IgD-negative memory B cell (primary cell): ENCODE data around the gene ST8SIA4. TPM values are rescaled to one million over a fixed set of nuclear protein-coding genes. Genes with fewer than 3 reads are reported as not detected.

Experiments used
- H3K27ac Mint-ChIP-seq, 3 donors: one replicate each; pipeline ENCODE4 v1.8.0; 2020 to 2022; ENCODE audit warnings: mild to moderate bottlenecking in 3 of 3, mixed read lengths in 3 of 3, moderate library complexity in 1 of 3
- H3K27me3 Mint-ChIP-seq: one replicate; pipeline ENCODE4 v1.8.0; 2021; ENCODE audit warnings: mixed read lengths
- H3K36me3 Mint-ChIP-seq: one replicate; pipeline ENCODE4 v1.8.0; 2020; ENCODE audit warnings: mild to moderate bottlenecking, mixed read lengths
- H3K4me1 Mint-ChIP-seq, 3 donors: one replicate each; pipeline ENCODE4 v1.8.0; 2020 to 2022; ENCODE audit warnings: mixed read lengths in 3 of 3, mild to moderate bottlenecking in 1 of 3
- H3K4me3 Mint-ChIP-seq, 4 donors: one replicate each; pipeline ENCODE4 v1.8.0; 2020 to 2022; ENCODE audit warnings: mild to moderate bottlenecking in 4 of 4, mixed read lengths in 4 of 4, moderate library complexity in 3 of 4
- H3K9me3 Mint-ChIP-seq, 3 donors: one replicate each; pipeline ENCODE4 v1.8.0; 2020 to 2021; ENCODE audit warnings: mixed read lengths in 3 of 3, mild to moderate bottlenecking in 1 of 3
- polyA plus RNA-seq: library from polyadenylated mRNA; unstranded; fragments of 300-500 nt; fragmentation: Illumina TruSeq; gene quantifications from one replicate; pipeline ENCODE4 v1.2.3, GENCODE V29; 2021

The ST8SIA4 gene
- polyA plus RNA-seq, 1 donor from 2014 or later: 24.2 TPM

DNA sequence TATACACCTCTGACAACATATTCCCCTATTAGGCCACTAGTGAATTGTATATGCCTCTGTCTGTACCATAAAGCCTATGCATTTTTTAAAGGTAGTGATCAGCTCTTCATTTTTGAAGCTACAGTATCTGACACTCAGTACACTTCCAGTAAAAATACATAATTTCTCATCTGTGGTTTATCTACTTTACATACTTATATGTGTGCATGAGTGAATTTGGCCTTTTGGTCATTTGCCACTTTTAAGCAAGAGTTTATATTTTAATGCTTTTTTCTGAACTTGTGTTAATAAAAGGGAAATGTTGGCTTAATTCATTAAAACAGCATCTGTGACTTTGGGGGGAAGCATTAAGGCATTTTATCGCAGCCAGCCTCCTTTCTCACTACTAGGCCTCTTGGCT, 47.8 kb downstream of the ST8SIA4 start:
- Mint-ChIP-seq H3K9me3 (no peaks in the 10 kb centered on the region), H3K4me3 (peak overlapping the region; percentile 20 to 88 (median 56)), H3K27ac (peak overlapping the region; percentile 58 to 96 (median 58)), H3K36me3 (peaks cover 7% of the 10 kb centered on the region), H3K4me1 (peaks cover 44 to 56% (median 49%) of the 10 kb centered on the region in 3 donors), H3K27me3 (no peaks in the 10 kb centered on the region)

DNA sequence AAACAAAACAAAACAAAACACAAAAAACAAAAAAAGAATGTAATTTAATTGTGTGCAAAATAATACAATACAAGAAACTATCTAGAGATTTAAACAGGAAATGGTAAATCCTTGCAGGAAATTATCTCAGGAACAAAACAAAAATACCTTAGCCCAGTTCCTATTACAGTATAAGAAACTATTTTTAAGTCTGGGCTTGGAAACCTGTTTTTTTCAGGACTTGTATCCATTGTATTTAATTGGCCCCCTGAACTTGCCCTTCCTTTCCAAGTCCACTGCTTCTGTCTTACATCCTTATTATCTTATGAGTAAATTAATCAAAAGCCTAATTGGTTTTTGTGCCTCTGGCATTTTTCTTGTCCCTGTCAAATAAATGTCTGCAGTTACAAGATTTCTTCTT, 48.5 kb downstream of the ST8SIA4 start:
- H3K4me3 Mint-ChIP-seq: peak overlapping the region; percentile 20 to 88 (median 62)
- H3K27ac Mint-ChIP-seq: peak overlapping the region; percentile 58 to 96 (median 58)
- peaks cover 7% of the 10 kb centered on the region for H3K36me3 Mint-ChIP-seq
- no peaks in the 10 kb centered on the region for H3K27me3 Mint-ChIP-seq
- no peaks in the 10 kb centered on the region for H3K9me3 Mint-ChIP-seq
- H3K4me1 Mint-ChIP-seq: peaks cover 39 to 52% (median 42%) of the 10 kb centered on the region in 3 donors

DNA sequence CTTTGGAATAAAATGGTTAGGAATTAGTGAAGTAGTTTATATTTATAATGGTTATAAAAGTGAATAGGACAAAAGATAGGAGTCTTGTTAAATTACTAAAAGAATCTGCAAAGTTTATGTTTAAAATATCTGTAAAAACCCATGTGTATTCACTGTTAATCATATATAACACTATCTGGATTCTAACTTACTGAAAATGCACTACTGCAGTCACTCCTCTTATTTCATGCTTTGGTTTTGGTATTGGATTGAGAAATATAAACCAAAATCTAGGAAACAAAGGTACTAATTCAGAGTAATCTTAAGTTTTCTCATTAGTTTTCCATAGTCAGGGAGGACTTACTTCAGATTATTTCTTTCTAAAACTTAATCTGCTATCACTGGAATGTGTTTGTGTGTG, 49.5 kb downstream of the ST8SIA4 start:
- peak overlapping the region in 3 of 4 donors; percentile 54 to 87 (median 69) for H3K4me3 Mint-ChIP-seq
- peaks cover 35 to 45% (median 40%) of the 10 kb centered on the region in 3 donors for H3K4me1 Mint-ChIP-seq
- H3K27me3 Mint-ChIP-seq: no peaks in the 10 kb centered on the region
- peak overlapping the region; percentile 58 to 96 (median 58) for H3K27ac Mint-ChIP-seq
- peaks cover 7% of the 10 kb centered on the region for H3K36me3 Mint-ChIP-seq
- H3K9me3 Mint-ChIP-seq: no peaks in the 10 kb centered on the region

DNA sequence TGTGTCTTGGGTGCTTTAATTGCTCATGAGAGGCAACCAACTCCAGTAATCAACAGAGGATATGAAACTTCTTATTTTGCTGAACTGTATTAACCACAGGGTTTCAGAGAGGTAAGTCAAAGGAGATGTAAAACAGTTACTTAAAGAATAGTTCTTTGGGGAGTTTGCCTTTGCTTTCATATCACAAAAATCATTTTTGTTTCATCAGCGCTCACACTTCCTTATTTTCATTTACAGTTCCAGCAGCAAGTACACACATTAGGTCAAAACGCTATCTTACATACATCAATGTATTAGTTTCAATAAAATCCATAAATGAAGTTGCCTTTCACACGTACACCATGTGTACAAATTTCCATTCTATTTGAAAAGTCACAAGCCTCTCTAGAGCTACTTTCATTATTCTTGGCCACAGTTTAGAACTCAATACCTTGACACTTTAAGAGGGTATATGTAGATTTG, 50.1 kb downstream of the ST8SIA4 start:
- Mint-ChIP-seq H3K27me3 (no peaks in the 10 kb centered on the region), H3K27ac (peak overlapping the region; percentile 58 to 96 (median 58)), H3K4me3 (peak overlapping the region; percentile 54 to 87 (median 62)), H3K9me3 (no peaks in the 10 kb centered on the region), H3K4me1 (peaks cover 33 to 41% (median 37%) of the 10 kb centered on the region in 3 donors), H3K36me3 (peaks cover 7% of the 10 kb centered on the region)

DNA sequence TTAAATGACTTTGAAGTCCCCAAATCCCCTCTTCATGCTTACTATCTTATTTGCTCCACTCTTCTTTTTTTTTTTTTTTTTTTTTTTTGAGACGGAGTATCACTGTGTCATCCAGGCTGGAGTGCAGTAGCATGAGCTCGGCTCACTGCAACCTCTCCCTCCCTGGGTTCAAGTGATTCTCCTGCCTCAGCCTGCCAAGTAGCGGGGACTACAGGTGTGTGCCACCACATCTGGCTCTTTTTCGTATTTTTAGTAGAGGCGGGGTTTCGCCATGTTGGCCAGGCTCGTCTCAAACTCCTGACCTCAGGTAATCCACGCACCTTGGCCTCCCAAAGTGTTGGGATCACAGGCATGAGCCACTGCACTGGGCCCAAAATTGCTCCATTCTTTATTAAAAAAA, 51.0 kb downstream of the ST8SIA4 start:
- Mint-ChIP-seq H3K9me3 (no peaks in the 10 kb centered on the region), H3K27me3 (no peaks in the 10 kb centered on the region), H3K4me1 (peaks cover 33 to 41% (median 35%) of the 10 kb centered on the region in 3 donors), H3K36me3 (peaks cover 9% of the 10 kb centered on the region), H3K27ac (no peak overlapping the region), H3K4me3 (no peak overlapping the region)

DNA sequence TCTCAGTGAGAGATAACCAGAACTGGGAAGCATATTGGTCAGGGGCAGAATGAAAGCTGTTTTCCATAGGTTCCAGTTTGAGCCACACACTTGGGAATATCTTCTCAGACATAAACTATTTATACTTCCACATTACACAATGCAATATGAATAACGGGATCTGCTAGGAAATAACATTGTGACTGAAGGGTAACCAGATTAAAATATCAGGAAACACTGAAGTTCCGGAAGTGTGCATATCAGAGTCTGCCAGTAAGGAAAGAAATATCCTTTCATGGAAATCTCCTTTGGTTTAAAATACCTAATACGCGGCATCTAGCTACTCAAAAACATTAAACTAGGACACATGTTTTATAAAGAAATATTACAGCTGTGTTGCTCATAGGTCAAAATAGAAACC, 56.3 kb downstream of the ST8SIA4 start:
- H3K36me3 Mint-ChIP-seq: peaks cover 6% of the 10 kb centered on the region
- H3K9me3 Mint-ChIP-seq: no peaks in the 10 kb centered on the region
- H3K27ac Mint-ChIP-seq: peak overlapping the region in 2 of 3 donors; percentile 9 to 31
- no peaks in the 10 kb centered on the region for H3K27me3 Mint-ChIP-seq
- H3K4me3 Mint-ChIP-seq: no peak overlapping the region
- peaks cover 21 to 32% (median 32%) of the 10 kb centered on the region in 3 donors for H3K4me1 Mint-ChIP-seq

DNA sequence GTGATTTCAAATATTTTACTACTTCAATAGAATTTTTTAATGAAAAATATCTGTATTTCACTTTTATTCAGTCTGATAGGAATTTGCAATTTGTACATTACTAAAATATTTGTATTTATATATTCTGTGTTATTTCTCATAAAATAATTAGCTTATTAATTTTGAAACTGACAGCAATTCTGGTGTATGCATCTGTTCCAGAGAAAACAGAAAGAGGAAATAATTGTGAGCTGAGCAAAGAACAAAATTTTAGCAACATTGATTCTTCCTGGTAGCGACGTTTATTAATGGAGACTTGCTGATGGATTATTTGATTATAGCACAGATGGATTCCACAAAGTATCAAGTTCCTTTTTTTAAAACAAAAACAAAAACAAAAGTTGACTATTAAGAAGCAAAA, 61.0 kb downstream of the ST8SIA4 start:
- H3K27me3 Mint-ChIP-seq: no peaks in the 10 kb centered on the region
- peaks cover 45 to 62% (median 61%) of the 10 kb centered on the region in 3 donors for H3K4me1 Mint-ChIP-seq
- H3K27ac Mint-ChIP-seq: peak overlapping the region in 2 of 3 donors; percentile 54 to 75
- H3K4me3 Mint-ChIP-seq: peak overlapping the region in 2 of 4 donors; percentile 60 to 82
- no peaks in the 10 kb centered on the region for H3K9me3 Mint-ChIP-seq
- H3K36me3 Mint-ChIP-seq: peaks cover 6% of the 10 kb centered on the region

DNA sequence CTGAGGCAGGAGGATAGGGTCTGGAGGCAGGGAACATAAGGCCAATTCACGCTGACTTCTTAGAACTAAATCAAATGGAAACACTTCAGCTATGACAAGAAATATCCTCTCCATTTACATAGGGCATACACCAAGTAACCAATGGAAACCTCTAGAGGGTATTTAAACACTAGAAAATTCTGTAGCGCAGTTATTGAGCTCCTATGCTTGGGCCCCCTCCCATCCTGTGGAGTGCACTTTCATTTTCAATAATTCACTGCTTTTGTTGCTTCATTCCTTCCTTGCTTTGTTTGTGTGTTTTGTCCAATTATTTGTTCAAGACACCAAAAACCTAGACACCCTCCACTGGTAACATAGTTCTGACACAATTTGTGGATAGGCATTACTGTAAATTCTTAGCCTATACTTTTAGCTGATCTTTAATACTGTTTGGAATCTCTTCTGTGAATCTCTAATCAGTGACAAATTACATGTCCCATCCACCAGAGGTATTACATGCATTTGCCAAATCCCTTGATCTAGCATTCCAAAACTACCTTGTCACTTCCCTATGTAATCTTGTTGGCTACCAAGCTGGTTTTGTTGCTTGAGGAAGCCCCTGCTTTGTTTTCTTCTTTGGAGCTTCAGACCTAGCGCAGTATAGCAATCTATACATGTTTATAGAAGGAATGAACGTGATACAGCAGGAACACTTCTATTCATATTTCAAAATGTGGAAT, 61.6 kb downstream of the ST8SIA4 start:
- Mint-ChIP-seq H3K4me1 (peaks cover 42 to 61% (median 61%) of the 10 kb centered on the region in 3 donors), H3K27me3 (no peaks in the 10 kb centered on the region), H3K27ac (peak overlapping the region; percentile 57 to 91 (median 75)), H3K36me3 (peaks cover 6% of the 10 kb centered on the region), H3K9me3 (no peaks in the 10 kb centered on the region), H3K4me3 (peak overlapping the region; percentile 60 to 92 (median 72))

DNA sequence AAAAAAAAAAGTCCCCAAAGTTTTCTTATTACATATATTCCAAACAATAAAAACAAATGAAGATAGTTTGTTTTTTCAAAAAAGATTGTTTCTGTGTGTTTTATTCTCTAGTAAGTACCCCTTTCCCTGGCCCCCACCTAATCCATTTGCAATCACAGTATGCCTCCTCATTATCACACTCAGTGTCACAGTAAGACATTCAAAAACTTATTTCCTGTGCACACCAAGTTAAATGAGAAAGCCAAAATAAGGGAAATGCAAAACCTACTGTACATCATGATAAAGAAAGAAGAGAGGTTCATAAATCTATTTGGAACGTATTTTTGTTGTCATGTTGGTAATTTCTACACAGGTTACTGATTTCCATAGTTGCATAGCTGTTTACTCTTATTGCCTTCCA, 62.3 kb downstream of the ST8SIA4 start:
- Mint-ChIP-seq H3K27me3 (no peaks in the 10 kb centered on the region), H3K27ac (peak overlapping the region; percentile 57 to 91 (median 75)), H3K4me3 (peak overlapping the region; percentile 60 to 92 (median 72)), H3K9me3 (no peaks in the 10 kb centered on the region), H3K4me1 (peaks cover 36 to 61% (median 58%) of the 10 kb centered on the region in 3 donors), H3K36me3 (peaks cover 5% of the 10 kb centered on the region)

DNA sequence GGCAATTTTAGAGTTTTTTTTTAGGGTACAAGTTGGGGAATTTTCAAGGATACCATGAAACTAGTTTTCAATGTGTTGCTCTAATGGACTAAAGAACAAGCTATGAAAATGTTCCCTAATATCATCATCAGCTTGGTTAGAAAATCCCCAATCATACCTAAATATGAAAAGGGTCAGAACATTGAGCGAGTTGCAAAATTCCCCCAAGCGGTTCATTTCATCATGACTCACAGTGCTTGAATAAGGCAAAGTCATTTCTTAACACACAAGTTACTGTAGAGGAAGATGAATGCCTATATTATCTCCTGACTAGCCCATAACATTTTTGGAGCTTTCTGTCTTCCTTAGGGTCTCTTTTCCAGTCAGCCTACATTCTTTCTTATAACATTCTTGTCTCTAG, 62.7 kb downstream of the ST8SIA4 start:
- Mint-ChIP-seq H3K9me3 (no peaks in the 10 kb centered on the region), H3K4me3 (peak overlapping the region in 1 of 4 donors; percentile 92), H3K27me3 (no peaks in the 10 kb centered on the region), H3K27ac (peak overlapping the region in 2 of 3 donors; percentile 57 to 75), H3K36me3 (peaks cover 5% of the 10 kb centered on the region), H3K4me1 (peaks cover 36 to 65% (median 59%) of the 10 kb centered on the region in 3 donors)

DNA sequence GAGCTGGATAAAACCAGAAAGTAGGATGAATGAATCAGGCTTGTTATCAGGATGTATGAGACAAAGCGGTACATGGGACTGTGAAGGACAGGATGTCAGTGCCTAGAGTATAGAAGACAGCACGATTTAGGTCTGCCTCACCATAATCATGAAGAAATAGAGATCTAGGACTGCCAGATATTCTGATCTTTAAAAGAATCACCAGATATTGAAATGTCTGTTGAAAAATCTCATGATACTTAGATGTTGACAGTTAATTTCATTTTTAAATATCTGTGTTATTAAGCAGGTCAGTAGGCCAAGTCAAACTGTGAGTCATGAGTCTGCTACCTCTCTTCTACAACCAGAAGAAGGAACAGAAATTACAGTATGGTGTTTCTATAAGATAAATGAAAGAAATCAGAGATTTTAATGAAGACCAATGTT, 65.0 kb downstream of the ST8SIA4 start:
- Mint-ChIP-seq H3K27ac (peak overlapping the region in 2 of 3 donors; percentile 32 to 83), H3K36me3 (peaks cover 2% of the 10 kb centered on the region), H3K27me3 (no peaks in the 10 kb centered on the region), H3K9me3 (no peaks in the 10 kb centered on the region), H3K4me3 (no peak overlapping the region), H3K4me1 (peaks cover 34 to 55% (median 54%) of the 10 kb centered on the region in 3 donors)

DNA sequence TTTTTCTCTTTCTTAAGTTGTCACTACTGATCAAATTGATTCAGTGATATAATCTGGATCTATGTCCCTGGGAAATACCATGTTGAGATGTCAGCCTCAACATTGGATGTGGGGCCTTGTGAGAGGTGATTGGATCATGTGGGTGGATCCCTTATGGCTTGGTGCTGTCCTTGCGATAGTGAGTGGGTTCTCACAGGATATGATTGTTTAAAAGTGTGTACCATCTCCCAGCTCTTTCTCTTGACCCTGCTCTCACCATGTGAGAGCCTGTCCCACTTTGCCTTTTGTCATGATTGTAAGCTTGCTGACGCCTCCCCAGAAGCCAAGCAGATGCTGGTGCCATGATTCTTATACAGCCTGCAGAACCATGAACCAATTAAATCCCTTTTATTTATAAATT, 68.6 kb downstream of the ST8SIA4 start:
- Mint-ChIP-seq H3K27ac (peak overlapping the region in 1 of 3 donors; percentile 42), H3K4me1 (peaks cover 27 to 39% (median 38%) of the 10 kb centered on the region in 3 donors), H3K36me3 (peaks cover 2% of the 10 kb centered on the region), H3K27me3 (no peaks in the 10 kb centered on the region), H3K9me3 (no peaks in the 10 kb centered on the region), H3K4me3 (no peak overlapping the region)

DNA sequence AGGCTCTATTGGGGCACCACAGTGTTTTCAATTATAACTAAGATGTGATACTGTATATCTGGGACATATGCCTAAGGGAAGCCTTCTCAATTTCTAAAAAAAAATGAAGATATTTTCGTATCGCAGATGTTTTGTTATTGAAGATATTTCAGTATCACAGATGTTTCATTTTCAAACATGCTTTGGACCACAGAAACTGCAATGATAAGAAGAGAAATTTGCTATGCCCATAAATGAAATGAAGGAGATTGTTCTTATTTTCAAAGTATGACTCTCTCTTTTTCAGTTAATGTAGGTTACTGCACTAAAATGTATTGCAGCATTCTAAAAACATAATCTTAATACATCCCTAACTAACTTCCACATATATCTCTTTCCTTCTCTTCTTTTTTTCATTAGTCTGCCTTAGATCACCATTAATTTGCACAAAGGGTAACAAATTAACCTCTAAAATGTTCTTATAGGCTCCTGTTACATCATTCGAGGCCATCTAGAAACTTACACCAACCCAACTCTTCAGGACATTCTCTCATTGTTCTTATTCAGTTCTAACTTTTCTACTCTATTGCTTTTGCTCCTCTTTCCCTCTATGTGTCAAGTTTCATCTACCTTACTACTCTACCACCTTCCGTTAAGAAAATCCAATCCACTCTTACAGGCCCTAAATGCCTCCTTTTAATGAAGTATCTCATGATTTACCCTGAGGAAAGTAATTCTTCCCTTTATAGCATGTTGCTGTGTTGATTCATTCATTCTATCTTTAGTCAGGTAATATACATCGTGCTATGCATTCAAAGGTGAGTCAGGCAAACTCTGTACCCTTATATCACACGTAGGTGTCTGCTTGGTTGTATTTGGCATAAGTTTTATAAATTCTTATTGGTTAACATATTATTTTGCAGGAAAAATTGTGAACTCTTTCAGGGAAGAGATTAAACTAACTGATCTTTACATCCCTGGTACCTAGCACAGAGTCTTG, 70.5 kb downstream of the ST8SIA4 start:
- Mint-ChIP-seq H3K27ac (peak overlapping the region in 2 of 3 donors; percentile 3 to 61), H3K9me3 (no peaks in the 10 kb centered on the region), H3K4me3 (no peak overlapping the region), H3K27me3 (no peaks in the 10 kb centered on the region), H3K4me1 (peaks cover 36 to 47% (median 47%) of the 10 kb centered on the region in 3 donors), H3K36me3 (peaks cover 2% of the 10 kb centered on the region)

DNA sequence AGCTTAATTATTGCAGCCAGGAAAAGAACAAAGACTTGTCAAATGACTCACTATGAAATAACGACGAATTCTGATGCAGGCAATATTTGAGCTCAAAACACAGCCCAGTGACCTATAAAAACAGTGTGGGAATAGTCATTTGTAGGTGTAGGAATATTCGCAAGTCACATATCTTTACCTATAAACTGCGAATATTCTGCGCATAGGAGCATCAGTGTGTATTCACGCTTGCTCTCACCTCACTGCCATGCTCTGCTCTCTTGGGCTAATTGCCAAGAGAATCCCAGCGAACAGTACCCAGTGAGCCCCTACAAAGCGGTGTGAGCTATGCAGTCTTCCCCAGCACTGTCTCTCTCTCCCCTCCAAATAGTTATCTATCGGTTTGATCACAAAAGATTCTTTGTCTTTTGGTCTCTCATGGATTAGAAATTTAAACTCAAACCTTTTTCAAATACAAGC, 74.2 kb downstream of the ST8SIA4 start:
- H3K4me3 Mint-ChIP-seq: peak overlapping the region in 2 of 4 donors; percentile 39 to 51
- H3K9me3 Mint-ChIP-seq: no peaks in the 10 kb centered on the region
- H3K4me1 Mint-ChIP-seq: peaks cover 35 to 43% (median 41%) of the 10 kb centered on the region in 3 donors
- peak overlapping the region; percentile 32 to 94 (median 78) for H3K27ac Mint-ChIP-seq
- H3K27me3 Mint-ChIP-seq: no peaks in the 10 kb centered on the region
- peaks cover 5% of the 10 kb centered on the region for H3K36me3 Mint-ChIP-seq
